Measurements from ENCODE around the gene TRAPPC12.

TRAPPC12 gene

DNA sequence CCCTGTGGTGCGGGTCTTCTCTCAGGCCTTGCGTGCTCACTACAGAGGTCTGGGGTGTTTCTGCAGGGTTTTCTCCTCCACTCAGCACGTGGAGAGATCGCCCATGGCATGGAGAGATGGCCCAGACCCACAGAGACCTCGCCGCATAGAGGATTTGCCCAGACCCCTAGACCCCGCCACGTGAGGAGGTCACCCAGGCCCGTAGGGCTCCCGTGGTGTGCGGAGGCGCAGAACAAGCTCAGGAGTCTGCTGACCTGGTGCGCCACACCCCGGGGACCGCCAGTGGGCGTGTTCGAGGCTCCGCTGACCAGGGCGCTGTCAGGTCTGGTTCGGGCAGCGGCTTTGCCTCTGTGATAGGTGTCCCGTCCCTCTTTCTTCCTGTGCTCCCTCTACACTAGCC, 75.3 kb downstream of the TRAPPC12 start:
- DNase-seq (ENCODE audit: low read depth), result no peak

DNA sequence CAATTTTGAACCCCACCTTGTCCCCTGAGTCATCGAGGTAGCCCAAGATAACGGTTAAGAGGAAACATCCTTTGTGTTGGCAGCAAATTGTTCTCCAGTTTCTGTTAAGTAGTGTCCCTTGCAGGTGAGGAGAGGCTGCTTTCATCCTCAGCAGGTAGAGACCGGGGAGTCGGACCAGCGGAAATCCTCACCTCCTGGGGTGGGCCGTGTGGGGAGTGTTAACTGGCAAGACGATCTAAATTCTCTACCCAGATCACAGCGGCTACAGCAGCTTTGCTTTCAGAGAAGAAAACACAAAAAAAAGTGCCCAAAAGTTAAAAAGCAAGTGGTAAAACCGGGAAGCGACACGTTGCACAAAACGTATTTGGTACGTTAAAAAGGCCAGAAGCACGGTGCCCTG, 76.6 kb downstream of the TRAPPC12 start:
- no peak for DNase-seq (ENCODE audit: low read depth)

DNA sequence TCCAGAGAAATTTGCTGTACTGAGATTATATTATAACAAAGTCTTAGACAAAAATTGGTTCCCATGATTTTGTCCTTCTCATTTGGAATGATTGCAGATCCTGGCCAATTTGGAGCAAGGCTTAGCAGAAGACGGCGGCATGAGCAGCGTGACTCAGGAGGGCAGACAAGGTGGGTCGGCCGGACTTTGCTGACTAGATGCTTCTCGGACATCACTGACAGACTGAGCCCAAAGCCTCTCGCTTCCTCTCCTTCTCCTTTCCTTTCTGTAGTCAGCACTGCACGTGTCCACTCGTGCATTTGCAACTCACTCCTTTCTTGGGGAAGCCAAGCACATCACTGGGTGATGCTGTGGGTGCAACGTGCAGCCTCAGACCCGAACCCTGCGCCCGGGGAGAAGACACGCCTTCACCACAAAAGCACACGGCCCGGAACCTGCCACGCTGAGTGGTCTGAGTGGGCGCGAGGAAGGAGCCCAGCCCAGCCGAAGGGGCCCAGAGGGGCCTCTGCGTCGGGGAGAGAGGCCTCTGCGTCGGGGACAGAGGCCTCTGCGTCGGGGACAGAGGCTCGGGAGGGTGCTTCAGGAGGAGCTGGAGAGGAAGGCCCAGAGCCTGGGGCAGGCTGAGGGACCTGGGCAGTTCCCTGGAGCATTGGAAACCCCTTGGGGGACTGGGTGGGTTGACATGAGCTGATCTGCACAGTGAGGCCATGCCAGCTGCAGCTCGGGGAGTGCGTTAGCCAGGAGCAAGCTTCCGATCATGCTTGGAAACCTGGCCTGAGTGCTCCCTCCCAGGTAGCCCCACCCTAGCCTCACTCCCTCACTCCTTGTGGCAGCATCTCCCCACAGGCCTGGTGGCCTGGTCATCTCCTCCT, 78.3 kb downstream of the TRAPPC12 start:
- DNase-seq (ENCODE audit: low read depth), result no peak

DNA sequence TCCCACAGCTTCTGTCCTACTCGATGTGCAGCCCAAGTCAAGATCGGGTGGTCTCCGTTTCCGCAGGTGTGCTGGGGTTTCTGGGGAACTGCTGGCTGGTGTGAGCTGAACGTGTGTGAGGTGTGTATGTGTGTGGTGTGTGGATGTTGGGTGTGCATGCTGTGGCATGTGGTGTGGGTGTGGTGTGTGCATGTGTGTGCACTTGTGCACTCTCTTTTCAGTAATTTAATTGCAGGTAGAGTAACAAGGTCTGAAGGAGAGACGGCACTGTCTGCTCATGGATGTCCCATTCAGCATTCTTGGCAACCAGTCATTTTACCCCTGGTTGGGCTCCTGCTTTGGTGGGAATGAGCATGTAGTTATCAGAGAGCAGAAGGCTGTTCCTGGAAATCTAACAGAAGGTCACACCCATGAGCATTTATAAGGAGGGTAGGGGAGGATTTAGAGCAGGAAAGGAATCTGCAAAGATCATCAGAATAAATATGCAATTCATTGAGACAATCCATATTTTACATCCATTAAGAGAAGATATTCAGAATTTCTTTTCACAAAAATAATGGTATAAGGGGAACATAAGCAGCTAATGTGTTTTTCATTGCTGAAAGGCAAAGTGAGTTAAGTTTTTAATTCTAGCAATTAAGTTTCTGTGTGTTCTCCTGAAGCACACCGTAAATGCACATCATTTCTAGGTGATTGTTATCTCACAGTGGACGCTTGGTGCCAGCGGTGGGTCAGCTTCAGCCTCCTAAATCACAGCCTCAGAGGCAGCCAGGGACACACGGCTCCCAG, 79.1 kb downstream of the TRAPPC12 start:
- no peak for DNase-seq (ENCODE audit: low read depth)

DNA sequence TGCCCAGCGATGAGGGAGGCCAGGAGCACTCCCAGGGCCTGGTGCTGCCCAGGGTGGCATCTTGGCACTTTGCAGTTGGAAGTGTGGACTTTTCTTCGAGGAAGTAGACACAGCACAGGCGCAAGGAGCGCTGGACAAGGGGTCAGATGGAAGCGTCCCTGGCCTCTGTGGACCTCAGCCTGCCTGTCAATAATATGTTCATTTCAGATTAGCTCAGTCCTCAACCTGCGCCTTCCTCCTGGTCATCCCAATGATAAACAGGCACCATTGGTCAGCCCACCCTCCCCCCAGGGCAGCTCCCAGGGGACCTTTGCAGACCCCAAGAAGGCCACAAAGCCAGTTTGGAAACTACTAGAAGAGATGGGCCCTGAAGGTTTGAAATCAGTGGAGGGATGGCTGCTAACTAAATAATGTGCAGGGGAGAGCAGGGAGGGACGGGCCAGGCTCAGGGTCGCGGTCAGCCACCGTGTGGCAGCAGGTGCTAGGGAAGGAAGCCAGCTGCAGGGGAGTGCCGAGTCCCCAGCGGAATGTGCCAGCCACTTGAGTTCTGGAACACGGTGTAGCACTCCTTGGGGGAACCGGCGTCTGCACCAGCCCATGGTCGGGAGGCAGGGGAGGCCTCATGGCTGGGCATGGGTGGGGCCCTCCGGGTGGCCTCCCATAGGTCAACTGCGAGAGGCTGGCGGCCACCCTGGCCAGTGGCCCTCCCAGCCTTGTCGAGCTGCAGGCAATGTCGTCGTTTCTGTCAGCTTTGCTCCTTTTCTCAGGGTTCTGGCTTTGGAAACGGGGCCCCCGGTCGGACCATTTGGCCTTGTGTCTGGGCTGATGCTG, 79.9 kb downstream of the TRAPPC12 start:
- DNase-seq (ENCODE audit: low read depth), result no peak

DNA sequence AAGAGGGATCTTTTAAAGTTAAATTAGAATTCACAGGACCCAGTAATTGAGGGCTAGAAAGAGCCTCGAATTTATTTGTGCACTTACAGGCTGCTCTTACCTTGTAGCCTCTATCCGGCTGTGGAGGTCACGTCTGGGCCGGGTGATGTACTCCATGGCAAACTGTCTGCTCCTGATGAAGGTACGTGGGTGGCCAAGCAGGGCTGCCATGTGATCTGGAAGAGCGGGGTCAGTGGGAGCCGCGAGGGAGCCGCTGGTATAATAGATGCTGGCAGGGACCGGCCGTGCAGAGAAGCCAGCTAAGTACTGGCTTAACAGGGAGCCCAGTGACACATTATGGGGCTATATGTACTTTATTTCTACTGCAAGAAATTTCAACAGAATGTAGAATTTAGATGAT, 80.7 kb downstream of the TRAPPC12 start:
- no peak for DNase-seq (ENCODE audit: low read depth)

DNA sequence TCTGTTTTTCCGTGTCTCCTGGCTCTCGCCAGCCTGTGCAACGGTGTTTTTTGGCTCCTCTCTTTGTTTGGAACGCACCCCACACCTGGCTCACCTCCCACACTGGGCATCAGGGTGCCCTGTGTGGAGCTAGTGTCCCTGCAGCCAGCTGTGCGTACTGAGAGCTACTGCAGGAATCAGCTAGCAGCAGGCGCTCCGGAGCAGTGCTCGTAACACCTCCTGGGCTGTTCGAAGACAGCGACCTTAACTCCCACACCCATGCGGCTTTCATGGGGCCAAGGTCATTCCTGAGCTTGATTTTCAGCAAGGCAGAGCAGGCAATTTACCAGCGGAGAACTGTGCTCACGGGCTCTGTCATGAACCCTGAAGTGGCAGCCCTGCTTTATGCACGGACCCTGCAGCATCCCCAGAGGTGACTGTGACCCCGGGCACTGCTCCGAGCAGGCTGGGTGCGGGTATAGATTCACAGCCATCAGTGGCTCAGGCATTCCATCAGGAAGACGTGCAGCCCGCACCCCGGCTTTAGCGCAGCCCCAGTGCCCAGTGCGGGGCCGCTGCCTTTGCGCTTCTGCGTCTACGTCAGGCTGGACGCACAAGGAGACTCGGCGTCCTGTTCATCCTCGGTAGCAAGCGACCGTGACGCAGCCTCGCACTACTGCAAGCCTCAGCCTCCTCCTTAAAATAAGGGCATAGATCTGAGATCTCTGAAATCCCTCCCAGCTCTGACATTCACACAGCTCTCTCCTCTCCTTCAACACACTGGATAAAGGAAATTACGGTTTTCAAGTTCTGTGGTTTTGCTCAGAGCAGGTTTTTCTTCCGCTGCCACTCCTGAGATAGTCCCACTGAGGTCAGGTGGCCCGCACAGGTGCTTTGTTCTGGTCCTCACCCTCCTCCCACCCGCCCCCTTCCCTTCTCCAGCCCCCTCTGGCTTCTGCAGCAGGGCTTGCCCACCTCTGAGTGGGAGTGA, 81.6 kb downstream of the TRAPPC12 start:
- no peak for DNase-seq (ENCODE audit: low read depth)

DNA sequence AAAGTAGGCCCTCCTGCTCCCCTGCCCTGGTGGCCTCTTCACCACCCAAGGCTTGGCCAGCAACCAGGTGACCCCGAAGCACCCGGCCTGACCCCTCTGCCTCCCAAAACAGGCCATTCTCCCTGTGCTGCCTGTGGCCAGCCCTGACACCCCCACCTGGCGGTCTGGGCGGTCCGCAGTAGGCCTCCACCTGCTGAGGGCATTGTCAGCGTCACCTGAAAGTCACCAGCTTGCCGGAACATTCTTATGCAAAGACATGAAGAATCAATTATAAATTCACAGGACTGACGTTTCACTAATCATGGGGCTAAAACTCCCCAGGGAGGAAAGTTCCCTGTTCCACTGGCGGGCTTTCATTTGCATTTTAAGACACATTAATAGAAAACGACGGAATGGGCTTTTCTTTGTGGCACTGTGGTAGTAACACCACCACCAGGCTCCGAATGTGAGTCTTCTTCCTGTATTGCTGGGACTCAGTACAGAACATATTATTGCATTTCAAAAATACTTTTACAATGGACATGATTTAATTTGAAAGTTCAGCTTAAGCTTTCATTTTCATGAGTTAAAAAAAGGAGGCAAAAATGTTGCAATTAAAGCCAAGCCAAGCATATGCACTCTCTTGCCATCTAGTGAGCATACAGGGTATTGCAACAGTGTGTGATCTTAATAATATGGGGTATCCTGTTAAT, 82.5 kb downstream of the TRAPPC12 start:
- no peak for DNase-seq (ENCODE audit: low read depth)

DNA sequence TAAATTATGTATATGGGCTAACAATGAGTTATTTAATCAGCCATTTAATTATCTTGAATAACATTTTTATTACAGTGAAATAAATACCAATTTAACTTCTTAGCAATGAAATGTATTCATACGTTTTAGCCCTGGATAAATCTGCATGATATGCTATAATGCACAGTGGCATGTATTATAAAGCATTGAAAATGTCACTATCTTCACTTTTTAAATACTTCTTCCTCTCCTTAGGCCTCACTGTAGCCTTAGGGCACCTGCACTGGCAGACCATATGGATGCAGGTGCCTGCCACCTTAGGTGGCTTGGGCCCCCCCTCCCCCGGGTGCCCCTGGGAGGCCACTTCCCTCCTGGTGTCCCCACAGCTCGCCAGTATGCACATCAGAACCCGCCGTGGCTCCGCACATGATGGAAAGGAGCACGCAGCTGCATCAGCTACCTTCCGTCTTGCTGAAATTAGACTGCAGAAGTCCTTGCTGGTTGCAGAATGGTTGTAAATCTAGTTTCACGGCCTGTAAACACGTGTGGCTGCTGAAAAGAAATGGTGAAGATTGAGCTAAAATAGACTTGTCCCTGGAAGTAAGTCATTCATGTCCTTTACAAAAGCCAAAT, 83.1 kb downstream of the TRAPPC12 start:
- no peak for DNase-seq (ENCODE audit: low read depth)

DNA sequence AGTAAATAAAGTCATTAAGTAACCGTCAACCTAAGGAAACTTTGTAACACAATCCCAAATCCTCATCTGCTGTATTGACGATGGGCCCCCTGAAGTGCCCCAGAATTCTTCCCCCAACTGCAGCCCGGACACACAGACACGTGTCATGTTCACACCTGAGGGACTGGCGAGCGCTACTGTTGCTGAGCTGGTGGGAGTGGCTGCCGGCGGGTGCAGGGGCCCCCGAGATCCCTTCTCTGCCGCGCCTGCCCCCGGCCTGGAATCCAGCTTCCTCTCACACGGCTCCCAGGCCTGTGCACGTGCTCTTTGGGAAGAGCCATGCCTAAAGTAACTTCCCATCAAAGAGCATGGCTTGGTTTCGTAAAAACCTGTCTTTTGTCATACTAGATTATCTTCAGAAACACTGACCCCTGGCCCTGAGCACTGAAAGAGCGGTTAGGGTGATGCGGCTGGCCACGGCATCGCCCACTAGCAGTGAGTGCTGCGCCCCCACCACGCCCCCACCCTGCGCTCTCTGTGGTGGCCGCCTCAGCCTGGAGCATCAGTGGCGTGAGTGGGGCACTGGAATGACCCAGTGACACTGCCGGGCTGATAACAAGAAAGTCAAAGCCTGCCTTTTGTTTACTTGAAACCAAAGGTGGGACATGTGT, 83.8 kb downstream of the TRAPPC12 start:
- no peak for DNase-seq (ENCODE audit: low read depth)

DNA sequence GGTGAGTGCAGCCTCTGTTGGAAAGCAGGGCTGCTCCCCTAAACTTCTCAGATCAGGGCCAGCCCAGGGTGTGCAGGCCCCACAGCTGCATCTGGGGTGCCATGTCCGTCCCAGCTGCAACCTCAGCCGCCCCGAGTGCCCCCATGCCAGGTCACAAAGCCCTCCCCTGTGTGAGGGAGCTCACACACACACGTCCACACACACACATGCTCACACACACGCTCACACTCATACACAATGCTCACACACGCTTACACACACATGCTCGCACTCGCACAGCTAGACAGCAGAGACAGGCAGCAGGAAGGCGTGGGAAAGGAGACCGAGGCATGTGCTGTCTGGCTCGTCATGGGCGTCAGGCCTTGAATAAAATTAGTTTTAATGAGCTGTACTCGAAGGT, 84.5 kb downstream of the TRAPPC12 start:
- DNase-seq (ENCODE audit: low read depth), result no peak

DNA sequence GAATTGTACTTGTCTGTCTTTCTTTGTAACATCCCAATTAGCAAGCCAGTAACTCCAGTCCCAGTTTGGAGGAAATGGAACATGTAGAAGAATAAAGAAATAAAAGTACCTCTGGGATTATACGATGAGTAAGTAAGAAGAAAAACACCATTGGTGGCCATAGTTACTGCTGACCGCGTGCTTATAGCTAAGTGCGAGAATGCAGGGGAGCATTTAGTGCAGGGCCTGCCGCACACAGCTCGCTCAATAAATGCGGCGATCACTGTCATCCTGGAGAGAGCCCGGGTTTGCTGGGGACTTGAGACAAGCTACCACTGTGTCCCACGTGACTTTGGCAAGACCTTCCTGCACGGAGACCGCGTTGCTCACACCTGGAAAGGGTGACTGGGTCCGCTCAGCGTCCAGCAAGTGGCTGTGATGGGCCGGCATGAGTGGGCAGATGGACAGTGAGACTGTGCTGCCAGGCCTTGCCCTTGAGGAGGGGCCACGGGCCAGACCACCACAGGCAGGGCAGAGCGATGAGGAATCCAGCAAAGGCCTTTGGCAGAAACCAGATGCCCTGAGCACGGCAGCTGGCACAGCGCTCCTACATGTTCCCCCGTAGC, 85.0 kb downstream of the TRAPPC12 start:
- no peak for DNase-seq (ENCODE audit: low read depth)

DNA sequence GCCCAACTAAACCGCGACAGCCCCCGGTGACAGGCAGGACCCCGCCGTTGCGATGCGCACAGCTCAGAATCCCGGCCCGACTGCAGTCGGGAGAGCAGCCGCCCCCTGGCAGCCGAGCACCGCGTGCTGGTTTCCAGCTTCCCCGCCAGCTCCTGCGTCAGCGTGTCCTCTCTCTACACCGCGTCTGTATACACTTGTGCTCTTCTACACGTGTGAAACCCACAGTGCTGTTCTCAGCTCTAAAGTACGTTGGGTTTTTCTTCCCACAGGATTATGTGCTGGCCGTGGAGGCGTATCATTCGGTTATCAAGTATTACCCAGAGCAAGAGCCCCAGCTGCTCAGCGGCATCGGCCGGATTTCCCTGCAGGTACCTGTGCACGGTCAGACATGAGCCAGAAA, 85.8 kb downstream of the TRAPPC12 start:
- no peak for DNase-seq (ENCODE audit: low read depth)

DNA sequence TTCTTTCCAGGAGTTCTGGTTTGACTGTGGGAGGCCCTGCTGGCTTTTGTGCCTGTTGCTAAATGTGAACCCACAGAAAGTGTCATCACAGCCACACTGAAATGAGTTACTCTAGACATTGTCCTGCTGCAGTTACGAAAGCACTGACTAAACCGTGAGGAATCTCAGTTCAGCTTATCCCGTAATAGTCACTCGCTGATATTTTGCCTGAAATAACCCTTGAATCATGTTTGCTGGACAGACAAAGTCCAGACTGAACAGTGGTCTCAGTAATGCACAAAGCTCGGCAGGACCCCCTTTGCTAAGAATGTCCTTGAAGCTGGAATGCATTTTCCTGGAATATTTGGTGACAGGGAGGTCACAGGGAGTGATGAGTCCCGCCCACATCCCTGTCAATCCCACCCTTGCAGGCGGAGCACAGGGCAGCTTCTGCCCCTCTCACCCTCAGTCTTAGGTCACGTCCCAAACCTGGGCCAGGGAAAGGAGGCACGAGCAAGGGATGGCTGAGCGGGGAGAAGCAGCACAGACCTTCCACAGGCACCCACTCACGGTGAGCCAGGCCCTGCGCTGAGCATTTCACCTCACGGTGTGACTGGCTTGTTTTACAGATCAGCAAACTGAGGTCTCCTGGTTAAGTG, 86.5 kb downstream of the TRAPPC12 start:
- DNase-seq (ENCODE audit: low read depth), result no peak

DNA sequence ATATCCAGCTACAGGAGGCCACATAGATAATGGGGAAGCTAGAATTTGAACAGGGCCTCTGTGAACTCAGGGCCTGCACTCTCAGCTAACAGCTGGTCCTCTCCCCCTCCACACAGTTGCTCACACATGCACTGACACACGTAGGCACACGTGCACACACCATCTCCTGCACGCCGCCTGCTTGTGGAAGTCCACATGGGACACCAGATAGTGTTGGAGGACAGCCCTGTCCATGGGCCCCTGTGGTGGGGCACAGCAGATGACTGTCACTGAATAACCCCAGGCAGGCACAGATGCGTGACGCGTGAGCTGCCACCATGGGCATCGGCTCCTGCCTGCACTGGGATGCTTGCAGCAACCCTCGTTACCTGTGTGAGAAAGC, 87.0 kb downstream of the TRAPPC12 start:
- DNase-seq (ENCODE audit: low read depth), result no peak

DNA sequence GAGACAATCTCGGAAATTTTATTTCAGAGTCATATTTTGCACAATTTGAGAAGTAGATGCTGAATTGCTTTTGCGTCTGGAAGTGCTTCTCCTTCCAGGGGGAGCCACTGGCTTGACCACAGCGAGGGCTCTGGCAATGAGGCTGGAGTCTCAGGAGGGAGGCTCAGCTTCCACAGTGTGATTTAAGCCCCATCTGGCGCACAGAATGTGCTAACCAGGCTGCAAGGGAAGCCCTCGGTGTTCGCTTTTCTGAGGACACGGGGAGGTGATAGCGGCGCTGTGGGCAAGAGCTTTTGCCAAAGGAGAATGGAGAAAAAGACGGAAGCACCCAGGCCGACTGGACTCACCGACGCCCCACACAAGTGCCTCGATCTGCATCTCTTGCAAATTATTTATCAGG, 87.5 kb downstream of the TRAPPC12 start:
- DNase-seq (ENCODE audit: low read depth), result no peak

DNA sequence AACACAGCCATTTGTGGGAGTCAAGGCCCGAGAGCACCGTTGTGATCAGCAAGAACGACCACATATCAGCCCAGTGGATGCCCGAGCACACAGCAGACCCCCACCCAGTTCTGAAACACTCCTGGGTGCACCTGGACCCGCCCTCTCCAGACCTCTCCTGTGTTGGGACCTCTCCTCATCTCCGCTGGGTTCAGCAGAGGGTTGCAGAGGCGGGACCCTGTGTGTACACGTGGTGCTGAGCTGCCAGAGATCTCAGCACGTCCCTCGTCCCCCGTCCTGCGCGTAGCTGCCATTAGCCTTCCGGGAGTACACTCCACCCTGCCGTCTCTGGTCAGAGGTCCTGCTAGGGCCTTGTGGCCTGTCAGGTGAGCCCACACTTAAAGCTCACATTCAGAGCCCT, 88.2 kb downstream of the TRAPPC12 start:
- DNase-seq (ENCODE audit: low read depth), result no peak

DNA sequence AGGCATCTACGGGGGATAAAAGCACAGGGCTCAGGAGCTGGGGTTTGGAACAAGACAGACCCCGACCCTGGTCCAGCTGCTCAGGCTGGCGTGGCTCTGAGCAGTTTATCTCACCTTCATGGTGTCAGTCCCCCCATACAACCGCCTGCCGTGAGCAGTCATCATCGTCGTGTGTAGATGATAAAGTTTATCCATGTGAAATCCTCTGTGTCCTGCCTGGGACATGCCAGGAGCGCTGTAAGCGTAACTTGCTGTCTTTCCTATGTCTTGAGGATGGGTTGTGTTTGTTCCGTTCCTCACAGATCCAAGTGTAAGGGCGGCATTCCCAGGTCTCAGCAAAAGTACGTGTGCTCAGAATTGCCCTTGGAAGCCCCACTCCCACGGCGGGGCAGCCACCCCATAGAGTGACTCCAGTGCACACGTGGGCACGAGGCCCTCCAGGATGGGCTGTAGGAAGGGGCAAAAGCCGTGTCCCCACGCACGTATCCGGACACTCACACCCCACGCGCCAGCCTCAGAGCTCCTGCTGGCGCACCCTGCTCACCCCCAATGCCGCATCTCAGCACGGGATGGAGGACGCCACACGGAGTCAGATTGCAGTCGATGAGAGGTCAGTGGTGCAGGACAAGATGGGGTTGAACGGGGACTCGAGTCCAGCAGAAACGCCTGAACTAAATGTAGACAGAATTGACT, 88.9 kb downstream of the TRAPPC12 start:
- DNase-seq (ENCODE audit: low read depth), result no peak
